WTC11 (cell line): Measurements from ENCODE around the gene BCL11A. TPM values are rescaled to one million over a fixed set of nuclear protein-coding genes. Genes with fewer than 3 reads are reported as not detected.

ENCODE experiments used
- ATAC-seq: fragments of 200-7000 bp; cut with Tn5 transposase; 2 replicates; pipeline ENCODE4 v1.10.0; 2021; ENCODE audit warnings: mild to moderate bottlenecking, moderate library complexity
- CTCF ChIA-PET: fragments of 300-600 bp; sonication (Branson Sonifier 250); formaldehyde crosslinking; loops from one replicate; lab custom pipeline; 2021; ENCODE audit warnings: antibody characterized with exemption; lab: Charles Lee
- POLR2A ChIA-PET: fragments of 350-600 bp; sonication (Branson Sonifier 250); formaldehyde crosslinking; loops from one replicate; lab custom pipeline; 2021; ENCODE audit warnings: antibody characterized with exemption; lab: Charles Lee
- DNase-seq: peaks from one replicate; pipeline ENCODE4 v3.0.0; 2021; ENCODE audit warnings: low spot score
- H3K27ac Mint-ChIP-seq: 2 replicates; pipeline ENCODE4 v1.8.0; 2021; ENCODE audit warnings: mixed read lengths
- H3K27me3 Mint-ChIP-seq: 2 replicates; pipeline ENCODE4 v1.8.0; 2021; ENCODE audit warnings: low read depth, mild to moderate bottlenecking, moderate library complexity, mixed read lengths
- H3K36me3 Mint-ChIP-seq: 2 replicates; pipeline ENCODE4 v1.8.0; 2021; ENCODE audit warnings: mixed read lengths
- H3K4me1 Mint-ChIP-seq: 2 replicates; pipeline ENCODE4 v1.8.0; 2022; ENCODE audit warnings: mixed read lengths
- H3K4me3 Mint-ChIP-seq: 2 replicates; pipeline ENCODE4 v1.8.0; 2021; ENCODE audit warnings: mild to moderate bottlenecking, moderate library complexity, mixed read lengths
- H3K9me3 Mint-ChIP-seq: 2 replicates; pipeline ENCODE4 v1.8.0; 2021; ENCODE audit warnings: mixed read lengths
- AR ChIP-seq: fragments of 250-450 bp; sonication (Bioruptor Pico); IDR thresholded peaks from 2 replicates; pipeline ENCODE4 v1.9.0; 2021; ENCODE audit warnings: mild to moderate bottlenecking
- CDX4 ChIP-seq: fragments of 250-450 bp; sonication (Bioruptor Pico); IDR thresholded peaks from 2 replicates; pipeline ENCODE4 v1.9.0; 2021; ENCODE audit warnings: moderate library complexity, mild to moderate bottlenecking, inconsistent platforms, borderline replicate concordance
- ELF4 ChIP-seq: sonication (generic); formaldehyde crosslinking; IDR thresholded peaks from 2 replicates; pipeline ENCODE4 v1.8.1; 2022; ENCODE audit warnings: low read depth, mild to moderate bottlenecking, moderate library complexity, missing genetic modification reagents
- FOXK1 ChIP-seq: sonication (generic); formaldehyde crosslinking; IDR thresholded peaks from 2 replicates; pipeline ENCODE4 v1.8.0; 2022; ENCODE audit warnings: mild to moderate bottlenecking, moderate library complexity, missing genetic modification reagents
- FOXP4 ChIP-seq: sonication (generic); formaldehyde crosslinking; IDR thresholded peaks from 2 replicates; pipeline ENCODE4 v1.8.0; 2022; ENCODE audit warnings: mild to moderate bottlenecking, missing genetic modification reagents
- IRF2 ChIP-seq: sonication (generic); formaldehyde crosslinking; IDR thresholded peaks from 2 replicates; pipeline ENCODE4 v1.8.0; 2022; ENCODE audit warnings: low read depth, missing genetic modification reagents, borderline replicate concordance
- KAT7 ChIP-seq: sonication (generic); formaldehyde crosslinking; IDR thresholded peaks from 2 replicates; pipeline ENCODE4 v1.8.1; 2023; ENCODE audit warnings: missing genetic modification reagents, mild to moderate bottlenecking, borderline replicate concordance
- MLX ChIP-seq: sonication (generic); formaldehyde crosslinking; IDR thresholded peaks from 2 replicates; pipeline ENCODE4 v1.8.1; 2023; ENCODE audit warnings: mild to moderate bottlenecking, missing genetic modification reagents, moderate library complexity
- MXD4 ChIP-seq: fragments of 250-450 bp; sonication (Bioruptor Pico); IDR thresholded peaks from 2 replicates; pipeline ENCODE4 v1.8.0; 2021; ENCODE audit warnings: mild to moderate bottlenecking, moderate library complexity, borderline replicate concordance
- PRDM15 ChIP-seq: sonication (generic); formaldehyde crosslinking; IDR thresholded peaks from 2 replicates; pipeline ENCODE4 v1.8.0; 2022; ENCODE audit warnings: missing genetic modification reagents
- RELA ChIP-seq: sonication (generic); formaldehyde crosslinking; IDR thresholded peaks from 2 replicates; pipeline ENCODE4 v1.8.1; 2022; ENCODE audit warnings: missing genetic modification reagents, mild to moderate bottlenecking, borderline replicate concordance
- SMAD3 ChIP-seq: sonication (generic); formaldehyde crosslinking; IDR thresholded peaks from 2 replicates; pipeline ENCODE4 v1.8.0; 2022; ENCODE audit warnings: missing genetic modification reagents, mild to moderate bottlenecking, borderline replicate concordance
- STAT6 ChIP-seq: sonication (generic); formaldehyde crosslinking; conservative IDR thresholded peaks from 2 replicates; pipeline ENCODE4 v1.8.1; 2023; ENCODE audit warnings: mild to moderate bottlenecking, low read depth, missing genetic modification reagents, moderate library complexity
- ZBTB43 ChIP-seq: sonication (generic); formaldehyde crosslinking; IDR thresholded peaks from 2 replicates; pipeline ENCODE4 v1.8.1; 2023; ENCODE audit warnings: mild to moderate bottlenecking, missing genetic modification reagents
- ZNF263 ChIP-seq: sonication (generic); formaldehyde crosslinking; IDR thresholded peaks from 2 replicates; pipeline ENCODE4 v1.8.1; 2022; ENCODE audit warnings: low read depth, mild to moderate bottlenecking, moderate library complexity, missing genetic modification reagents
- ZNF396 ChIP-seq: fragments of 250-450 bp; sonication (Bioruptor Pico); IDR thresholded peaks from 2 replicates; pipeline ENCODE4 v1.8.0; 2021; ENCODE audit warnings: mild to moderate bottlenecking, moderate library complexity, borderline replicate concordance
- total RNA-seq: library from RNA; stranded (reverse); gene quantifications from 3 replicates; pipeline ENCODE4 v1.2.3, GENCODE V29; 2021

Gene BCL11A
- total RNA-seq, 1 experiment from 2014 or later: 53.2 TPM

- TF ChIP-seq CDX4 (no peak), SMAD3 (CRISPR knock-in tag) (no peak), IRF2 (CRISPR knock-in tag) (no peak), ZNF396 (CRISPR knock-in tag) (no peak)
Measured at GRCh38 chr2:60596411-60596810, 43.0 kb upstream of the BCL11A start (continued).

- Mint-ChIP-seq H3K4me3 (no peak overlapping the region), H3K4me1 (no peaks in the 10 kb centered on the region), H3K27me3 (peaks cover 6% of the 10 kb centered on the region), H3K27ac (no peak overlapping the region), H3K9me3 (peaks cover 73% of the 10 kb centered on the region), H3K36me3 (peaks cover 14% of the 10 kb centered on the region)
- ATAC-seq (no peak), DNase-seq (no peak)
- ChIA-PET POLR2A (interaction anchor here (0.5 kb wide), 1 partner anchor 26 kb away, joined by 5 read pairs; no protein-coding TSS in a partner anchor), CTCF (interaction anchor here (1.6 kb wide), 1 partner anchor 79 kb away, joined by 4 read pairs; no protein-coding TSS in a partner anchor)
- TF ChIP-seq RELA (CRISPR knock-in tag): no peak
- no peak for TF ChIP-seq FOXP4 (CRISPR knock-in tag)
- no peak for TF ChIP-seq ELF4 (CRISPR knock-in tag)
- TF ChIP-seq MXD4 (CRISPR knock-in tag): no peak
- no peak for TF ChIP-seq MLX (CRISPR knock-in tag)
- TF ChIP-seq ZNF263 (CRISPR knock-in tag): no peak
- TF ChIP-seq KAT7 (CRISPR knock-in tag): no peak
- no peak for TF ChIP-seq PRDM15
- TF ChIP-seq STAT6 (CRISPR knock-in tag): no peak
- TF ChIP-seq FOXK1 (CRISPR knock-in tag): no peak
- TF ChIP-seq AR (CRISPR knock-in tag): no peak
- no peak for TF ChIP-seq ZBTB43 (CRISPR knock-in tag)
Measured at GRCh38 chr2:60595953-60596352, 42.5 kb upstream of the BCL11A start.
